ENCODE data around the gene STAM.

DNA sequence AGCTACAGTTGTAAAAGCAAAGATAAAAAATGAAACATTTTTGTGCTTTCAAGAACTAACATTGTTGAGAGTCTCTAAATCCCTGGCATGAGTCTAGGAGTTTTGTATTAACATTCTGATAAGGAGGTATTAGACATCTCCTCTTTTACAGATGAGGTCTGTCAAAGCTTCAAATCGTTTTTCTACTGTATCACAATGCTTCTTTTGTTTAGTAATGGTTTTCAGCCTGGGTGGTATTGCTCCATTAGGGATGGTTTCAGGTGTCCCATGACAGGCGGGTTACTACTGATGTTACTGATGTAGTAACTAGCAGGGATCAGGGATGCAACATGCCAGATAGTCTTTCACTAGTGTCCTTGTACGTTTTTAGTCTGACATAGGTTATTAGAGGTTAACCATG, 27.4 kb downstream of the STAM start:
- no peak for TF ChIP-seq POLR2A (IDR thresholded peaks at IDR 0.05)
- TF ChIP-seq, protein P1, sequence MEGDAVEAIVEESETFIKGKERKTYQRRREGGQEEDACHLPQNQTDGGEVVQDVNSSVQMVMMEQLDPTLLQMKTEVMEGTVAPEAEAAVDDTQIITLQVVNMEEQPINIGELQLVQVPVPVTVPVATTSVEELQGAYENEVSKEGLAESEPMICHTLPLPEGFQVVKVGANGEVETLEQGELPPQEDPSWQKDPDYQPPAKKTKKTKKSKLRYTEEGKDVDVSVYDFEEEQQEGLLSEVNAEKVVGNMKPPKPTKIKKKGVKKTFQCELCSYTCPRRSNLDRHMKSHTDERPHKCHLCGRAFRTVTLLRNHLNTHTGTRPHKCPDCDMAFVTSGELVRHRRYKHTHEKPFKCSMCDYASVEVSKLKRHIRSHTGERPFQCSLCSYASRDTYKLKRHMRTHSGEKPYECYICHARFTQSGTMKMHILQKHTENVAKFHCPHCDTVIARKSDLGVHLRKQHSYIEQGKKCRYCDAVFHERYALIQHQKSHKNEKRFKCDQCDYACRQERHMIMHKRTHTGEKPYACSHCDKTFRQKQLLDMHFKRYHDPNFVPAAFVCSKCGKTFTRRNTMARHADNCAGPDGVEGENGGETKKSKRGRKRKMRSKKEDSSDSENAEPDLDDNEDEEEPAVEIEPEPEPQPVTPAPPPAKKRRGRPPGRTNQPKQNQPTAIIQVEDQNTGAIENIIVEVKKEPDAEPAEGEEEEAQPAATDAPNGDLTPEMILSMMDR (IDR thresholded peaks at IDR 0.05), result no peak
